ENCODE results near the gene MACROD2.

DNA sequence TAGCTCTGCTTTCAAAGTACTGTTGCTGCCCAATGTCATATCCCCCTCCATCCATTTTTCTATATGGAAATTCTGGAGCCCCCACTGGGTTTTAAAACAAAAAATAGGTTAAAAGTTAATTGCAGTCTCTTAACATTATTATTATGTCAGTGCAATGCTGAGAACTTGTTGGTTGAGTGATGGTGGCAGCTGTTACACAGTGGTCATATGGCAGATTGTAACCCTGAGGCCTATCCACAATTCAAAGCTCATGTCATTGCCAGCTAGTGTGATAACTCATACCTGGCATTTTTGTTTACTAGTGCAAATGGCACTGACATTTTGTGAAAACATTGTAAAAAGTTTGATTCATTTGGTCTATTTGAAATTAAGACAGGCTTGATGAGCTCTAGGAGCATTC, 647.8 kb downstream of the MACROD2 start:
- TF ChIP-seq, protein P1, sequence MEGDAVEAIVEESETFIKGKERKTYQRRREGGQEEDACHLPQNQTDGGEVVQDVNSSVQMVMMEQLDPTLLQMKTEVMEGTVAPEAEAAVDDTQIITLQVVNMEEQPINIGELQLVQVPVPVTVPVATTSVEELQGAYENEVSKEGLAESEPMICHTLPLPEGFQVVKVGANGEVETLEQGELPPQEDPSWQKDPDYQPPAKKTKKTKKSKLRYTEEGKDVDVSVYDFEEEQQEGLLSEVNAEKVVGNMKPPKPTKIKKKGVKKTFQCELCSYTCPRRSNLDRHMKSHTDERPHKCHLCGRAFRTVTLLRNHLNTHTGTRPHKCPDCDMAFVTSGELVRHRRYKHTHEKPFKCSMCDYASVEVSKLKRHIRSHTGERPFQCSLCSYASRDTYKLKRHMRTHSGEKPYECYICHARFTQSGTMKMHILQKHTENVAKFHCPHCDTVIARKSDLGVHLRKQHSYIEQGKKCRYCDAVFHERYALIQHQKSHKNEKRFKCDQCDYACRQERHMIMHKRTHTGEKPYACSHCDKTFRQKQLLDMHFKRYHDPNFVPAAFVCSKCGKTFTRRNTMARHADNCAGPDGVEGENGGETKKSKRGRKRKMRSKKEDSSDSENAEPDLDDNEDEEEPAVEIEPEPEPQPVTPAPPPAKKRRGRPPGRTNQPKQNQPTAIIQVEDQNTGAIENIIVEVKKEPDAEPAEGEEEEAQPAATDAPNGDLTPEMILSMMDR (IDR thresholded peaks at IDR 0.05): no peak
- no peak for TF ChIP-seq ZFX (IDR thresholded peaks at IDR 0.05; ENCODE audit: borderline replicate concordance)
